Esophagus (tissue), 2 donors: ENCODE results near the gene AP2B1. TPM values are rescaled to one million over a fixed set of nuclear protein-coding genes. Genes with fewer than 3 reads are reported as not detected.
"Not testable (repeated sequence)": the region's sequence is repeated elsewhere in the genome, so short reads cannot be mapped to it uniquely, and the experiment has no call there.

ENCODE experiments used
- H3K27ac ChIP-seq, 2 donors: one replicate each; pipeline ENCODE4 v1.5.1; 2013; ENCODE audit warnings: low read depth in 2 of 2, mild to moderate bottlenecking in 2 of 2, inconsistent platforms in 1 of 2, low read length in 1 of 2, moderate library complexity in 1 of 2
- H3K27me3 ChIP-seq, 2 donors: one replicate each; pipeline ENCODE4 v1.6.1; 2013; ENCODE audit warnings: low read length in 2 of 2, control low read depth in 1 of 2, mild to moderate bottlenecking in 1 of 2; ENCODE audit not compliant: insufficient read depth in 2 of 2, control insufficient read depth in 1 of 2
- H3K36me3 ChIP-seq, 2 donors: one replicate each; pipeline ENCODE4 v1.6.1; 2013; ENCODE audit warnings: low read length in 1 of 2; ENCODE audit not compliant: control insufficient read depth in 2 of 2, insufficient read depth in 2 of 2
- H3K4me1 ChIP-seq, 2 donors: one replicate each; pipeline ENCODE4 v1.6.1; 2013; ENCODE audit warnings: low read length in 1 of 2; ENCODE audit not compliant: control insufficient read depth in 2 of 2, insufficient read depth in 2 of 2
- H3K4me3 ChIP-seq, 2 donors: one replicate each; pipeline ENCODE4 v1.5.1; 2013; ENCODE audit warnings: low read length in 2 of 2, mild to moderate bottlenecking in 2 of 2, low read depth in 1 of 2, moderate library complexity in 1 of 2
- H3K9me3 ChIP-seq, 2 donors: one replicate each; pipeline ENCODE4 v1.6.1; 2013; ENCODE audit warnings: mild to moderate bottlenecking in 2 of 2, low read depth in 1 of 2, low read length in 1 of 2, moderate library complexity in 1 of 2; ENCODE audit not compliant: control insufficient read depth in 2 of 2, insufficient read depth in 1 of 2
- WGBS, 2 donors: extraction: QIAGEN DNeasy Blood & Tissue Kit; methylation state at CpG; one replicate each; pipeline ENCODE4 v1.1.7; 2013; 5-methylcytosine and 5-hydroxymethylcytosine counted together
- polyA plus RNA-seq, 2 donors: library from polyadenylated mRNA; stranded (reverse); fragments of 200-250 nt; gene quantifications; one replicate each; pipeline ENCODE4 v1.2.3, GENCODE V29; 2013
- donor health status: healthy with polysubstance abuse.
- donor health status: Bipolar disorder and iron deficiency.

Gene AP2B1
- polyA plus RNA-seq, 2 donors, result 13.2 to 14.3 TPM

- Histone ChIP-seq H3K4me1 (no peaks in the 10 kb centered on the region), H3K27ac (no peak overlapping the region), H3K9me3 (no peaks in the 10 kb centered on the region), H3K27me3 (no peaks in the 10 kb centered on the region), H3K4me3 (no peak overlapping the region), H3K36me3 (no peaks in the 10 kb centered on the region)
- 92 to 95% methylated on average over 5 of the region's 5 CpGs for WGBS, 2 donors
Measured at GRCh38 chr17:35701491-35701890, 114.4 kb downstream of the AP2B1 start.

DNA sequence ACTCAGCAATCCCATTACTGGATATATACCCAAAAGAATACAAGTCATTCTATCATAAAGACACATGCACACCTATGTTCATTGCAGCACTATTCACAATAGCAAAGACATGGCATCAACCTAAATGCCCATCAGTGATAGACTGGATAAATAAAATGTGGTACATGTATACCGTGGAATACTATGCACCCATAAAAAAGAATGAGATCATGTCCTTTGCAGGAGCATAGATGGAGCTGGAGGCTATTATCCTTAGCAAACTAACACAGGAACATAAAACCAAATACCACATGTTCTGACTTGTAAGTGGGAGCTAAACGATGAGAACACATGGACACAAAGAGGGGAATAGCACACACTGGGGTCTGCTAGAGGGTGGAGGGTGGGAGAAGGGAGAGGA lies 116.2 kb downstream of the AP2B1 start:
- WGBS, 2 donors, result 86 to 88% methylated on average over 2 of the region's 2 CpGs
- not testable (repeated sequence) for H3K27me3 ChIP-seq, H3K27ac ChIP-seq, H3K9me3 ChIP-seq, H3K4me1 ChIP-seq, H3K36me3 ChIP-seq, H3K4me3 ChIP-seq

- Histone ChIP-seq H3K9me3 (no peaks in the 10 kb centered on the region), H3K27me3 (no peaks in the 10 kb centered on the region), H3K27ac (no peak overlapping the region), H3K4me3 (no peak overlapping the region), H3K36me3 (no peaks in the 10 kb centered on the region), H3K4me1 (no peaks in the 10 kb centered on the region)
- WGBS, 2 donors, result 94 to 100% methylated on average over 1 of the region's 1 CpG
Measured at GRCh38 chr17:35705230-35705629, 118.1 kb downstream of the AP2B1 start.

DNA sequence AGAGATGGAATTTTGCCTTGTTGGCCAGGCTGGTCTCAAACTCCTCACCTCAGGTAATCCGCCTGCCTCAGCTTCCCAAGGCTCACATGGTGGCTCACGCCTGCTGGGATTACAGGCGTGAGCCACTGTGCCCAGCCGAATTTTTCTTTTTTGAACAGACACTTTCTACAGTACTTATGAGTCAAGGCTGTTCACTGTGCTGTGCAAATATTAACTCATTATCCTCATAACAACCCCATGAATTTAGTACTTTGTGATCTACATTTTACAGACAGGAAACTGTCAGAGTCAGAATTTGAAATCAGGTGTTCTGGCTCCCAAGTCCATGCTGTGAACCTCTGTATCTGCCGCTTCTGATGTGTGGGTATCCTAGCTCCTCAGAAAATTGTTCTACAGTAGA lies 118.6 kb downstream of the AP2B1 start:
- H3K9me3 ChIP-seq, result no peaks in the 10 kb centered on the region
- WGBS, 2 donors, result 76 to 87% methylated on average over 5 of the region's 5 CpGs
- no peak overlapping the region for H3K27ac ChIP-seq
- no peaks in the 10 kb centered on the region for H3K27me3 ChIP-seq
- H3K4me1 ChIP-seq, result no peaks in the 10 kb centered on the region
- no peak overlapping the region for H3K4me3 ChIP-seq
- no peaks in the 10 kb centered on the region for H3K36me3 ChIP-seq

DNA sequence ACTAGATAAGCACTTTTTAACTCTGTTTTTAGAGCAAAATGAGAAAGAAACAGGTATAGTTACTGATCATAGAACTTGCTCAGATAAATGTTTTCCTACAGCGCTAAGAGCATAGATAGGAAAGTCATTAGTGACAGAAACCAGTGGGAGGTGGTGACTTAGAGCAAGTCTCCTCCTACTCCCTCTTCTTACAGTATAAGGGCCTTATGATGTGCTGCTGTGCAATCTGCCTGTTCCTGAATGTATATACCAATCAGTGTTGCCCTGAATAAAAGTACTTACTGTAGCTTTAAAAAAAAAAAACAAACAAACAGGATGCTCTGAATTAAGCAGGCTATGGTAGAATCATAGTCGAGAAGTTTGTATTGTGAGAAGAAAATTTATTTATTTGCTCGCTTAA lies 121.0 kb downstream of the AP2B1 start:
- H3K4me3 ChIP-seq, result no peak overlapping the region
- H3K27ac ChIP-seq, result no peak overlapping the region
- no peaks in the 10 kb centered on the region for H3K4me1 ChIP-seq
- 69 to 82% methylated on average over 3 of the region's 3 CpGs for WGBS, 2 donors
- H3K36me3 ChIP-seq, result peaks cover 0 to 4% of the 10 kb centered on the region in 2 donors
- H3K27me3 ChIP-seq, result no peaks in the 10 kb centered on the region
- H3K9me3 ChIP-seq, result no peaks in the 10 kb centered on the region

DNA sequence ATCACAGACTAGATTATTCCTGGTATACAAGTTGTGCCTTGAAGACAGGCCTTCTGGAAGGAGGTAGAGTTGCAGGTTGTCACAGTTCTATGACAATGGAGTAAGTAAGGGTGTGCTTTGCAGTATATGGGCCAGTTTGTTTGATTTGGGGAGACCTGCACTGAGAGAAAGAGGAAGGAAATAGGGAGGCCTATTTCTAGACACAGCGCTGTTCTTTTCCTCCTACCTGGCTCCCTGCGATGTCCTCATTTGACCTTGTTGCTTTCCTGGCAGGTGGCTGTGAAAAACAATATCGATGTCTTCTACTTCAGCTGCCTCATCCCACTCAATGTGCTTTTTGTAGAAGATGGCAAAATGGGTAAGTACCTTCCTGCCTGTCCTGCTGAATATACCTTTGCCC lies 121.8 kb downstream of the AP2B1 start:
- no peak overlapping the region for H3K4me3 ChIP-seq
- H3K27me3 ChIP-seq, result no peaks in the 10 kb centered on the region
- no peak overlapping the region for H3K27ac ChIP-seq
- 50 to 70% methylated on average over 3 of the region's 3 CpGs for WGBS, 2 donors
- H3K36me3 ChIP-seq, result peaks cover 0 to 4% of the 10 kb centered on the region in 2 donors
- H3K4me1 ChIP-seq, result no peaks in the 10 kb centered on the region
- no peaks in the 10 kb centered on the region for H3K9me3 ChIP-seq

- Histone ChIP-seq H3K4me1 (no peaks in the 10 kb centered on the region), H3K36me3 (peaks cover 0 to 4% of the 10 kb centered on the region in 2 donors), H3K4me3 (no peak overlapping the region), H3K27ac (no peak overlapping the region), H3K27me3 (no peaks in the 10 kb centered on the region), H3K9me3 (no peaks in the 10 kb centered on the region)
- WGBS, 2 donors, result 57 to 75% methylated on average over 3 of the region's 3 CpGs
Measured at GRCh38 chr17:35709874-35710273, 122.8 kb downstream of the AP2B1 start.

DNA sequence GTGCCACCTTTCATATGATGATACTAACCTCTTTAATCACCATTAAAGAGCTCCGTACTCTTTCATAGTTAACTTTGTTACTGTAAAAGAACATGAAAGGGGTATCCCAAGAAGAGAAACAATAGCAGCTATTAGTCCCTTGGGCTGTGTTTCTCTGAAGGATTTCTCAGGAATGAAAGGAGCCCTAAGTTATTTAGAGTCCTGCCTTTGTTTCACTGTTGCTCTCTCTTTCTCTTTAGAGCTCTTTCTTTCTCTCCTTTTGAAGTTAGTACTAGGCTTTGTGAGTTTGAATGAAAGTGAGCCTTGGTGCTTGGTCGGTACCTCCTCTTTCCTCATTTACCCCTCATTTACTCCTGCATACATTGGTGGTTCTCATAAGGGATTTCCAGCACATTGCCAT lies 123.8 kb downstream of the AP2B1 start:
- 94 to 95% methylated on average over 2 of the region's 2 CpGs for WGBS, 2 donors
- H3K27ac ChIP-seq, result no peak overlapping the region
- no peak overlapping the region for H3K4me3 ChIP-seq
- no peaks in the 10 kb centered on the region for H3K9me3 ChIP-seq
- peaks cover 0 to 4% of the 10 kb centered on the region in 2 donors for H3K36me3 ChIP-seq
- no peaks in the 10 kb centered on the region for H3K27me3 ChIP-seq
- no peaks in the 10 kb centered on the region for H3K4me1 ChIP-seq

GRCh38 chr17:35713069-35713728 lies 126.1 kb downstream of the AP2B1 start:
- H3K36me3 ChIP-seq, result peaks cover 0 to 4% of the 10 kb centered on the region in 2 donors
- H3K4me1 ChIP-seq, result no peaks in the 10 kb centered on the region
- H3K27me3 ChIP-seq, result no peaks in the 10 kb centered on the region
- H3K27ac ChIP-seq, result peak overlapping the region in 1 of 2 donors; percentile 4
- WGBS, 2 donors, result 32 to 51% methylated on average over 7 of the region's 7 CpGs
- no peaks in the 10 kb centered on the region for H3K9me3 ChIP-seq
- H3K4me3 ChIP-seq, result no peak overlapping the region

- Histone ChIP-seq H3K27ac (no peak overlapping the region), H3K4me3 (no peak overlapping the region), H3K27me3 (no peaks in the 10 kb centered on the region), H3K36me3 (peaks cover 2 to 4% of the 10 kb centered on the region in 2 donors), H3K9me3 (no peaks in the 10 kb centered on the region), H3K4me1 (no peaks in the 10 kb centered on the region)
- WGBS, 2 donors, result 86 to 90% methylated on average over 2 of the region's 2 CpGs
Measured at GRCh38 chr17:35714988-35715387, 127.9 kb downstream of the AP2B1 start.
